Suppressor macrophage treated with lipopolysaccharide for 1 hour (primary cell): ENCODE data around the gene DNAJC12.
A peak's percentile ranks its signal among the peaks of the same experiment; 100 is the strongest.
"Not testable (repeated sequence)": the region's sequence is repeated elsewhere in the genome, so short reads cannot be mapped to it uniquely, and the experiment has no call there.

Experiments
- DNase-seq, 3 donors: peaks; one replicate each; pipeline ENCODE4 v3.0.0-alpha.2; 2020 to 2022

DNAJC12 gene

GRCh38 chr10:67837541-67838314 lies at the start of gene DNAJC12:
Gene DNAJC12 (minus strand): TSS chr10:67838188. CDS start chr10:67838011, 177 bp downstream.
- DNase-seq, result peak; percentile 22 to 59 (median 47)

DNA sequence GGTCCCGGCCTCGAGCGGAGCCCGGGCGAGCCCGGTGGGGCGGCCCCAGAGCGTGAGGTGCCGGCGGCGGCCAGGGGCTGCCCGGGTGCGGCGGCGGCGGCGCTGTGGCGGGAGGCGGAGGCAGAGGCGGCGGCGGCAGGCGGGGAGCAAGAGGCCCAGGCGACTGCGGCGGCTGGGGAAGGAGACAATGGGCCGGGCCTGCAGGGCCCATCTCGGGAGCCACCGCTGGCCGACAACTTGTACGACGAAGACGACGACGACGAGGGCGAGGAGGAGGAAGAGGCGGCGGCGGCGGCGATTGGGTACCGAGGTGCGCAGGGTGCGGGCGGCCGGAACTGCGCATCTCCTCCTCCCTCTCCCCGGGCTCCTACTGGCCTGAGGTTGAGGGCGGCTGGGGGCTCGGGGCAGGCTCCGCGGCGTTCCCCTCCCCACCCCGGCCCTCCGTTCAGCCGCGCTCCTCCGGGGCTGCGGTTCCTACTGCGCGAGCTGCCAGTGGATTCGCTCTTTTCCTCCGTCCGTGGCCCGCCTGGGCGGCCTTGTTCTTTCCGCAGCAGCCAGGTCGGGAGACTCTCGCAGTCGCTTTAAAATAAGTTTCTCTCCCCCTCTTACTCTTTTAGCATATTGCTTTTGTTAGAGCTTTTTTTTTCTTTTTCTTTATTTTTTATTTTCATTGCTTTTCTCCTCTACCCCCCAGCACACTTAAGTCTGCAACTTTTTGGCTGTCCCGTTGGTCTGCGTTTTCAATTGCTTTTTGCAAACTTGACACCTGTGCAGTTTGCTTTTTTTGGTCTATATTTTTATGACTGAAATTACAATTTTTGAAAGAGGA lies 47.1 kb upstream of the DNAJC12 start:
- DNase-seq, result peak; percentile 75 to 88 (median 84)

- peak; percentile 97 to 99 (median 99) for DNase-seq
These were observed 46.4 kb upstream of the DNAJC12 start, which contains the start of gene SIRT1 for GRCh38 chr10:67884313-67884841. Gene SIRT1 (plus strand): TSS chr10:67884656. CDS start chr10:67884722, 66 bp downstream.

DNA sequence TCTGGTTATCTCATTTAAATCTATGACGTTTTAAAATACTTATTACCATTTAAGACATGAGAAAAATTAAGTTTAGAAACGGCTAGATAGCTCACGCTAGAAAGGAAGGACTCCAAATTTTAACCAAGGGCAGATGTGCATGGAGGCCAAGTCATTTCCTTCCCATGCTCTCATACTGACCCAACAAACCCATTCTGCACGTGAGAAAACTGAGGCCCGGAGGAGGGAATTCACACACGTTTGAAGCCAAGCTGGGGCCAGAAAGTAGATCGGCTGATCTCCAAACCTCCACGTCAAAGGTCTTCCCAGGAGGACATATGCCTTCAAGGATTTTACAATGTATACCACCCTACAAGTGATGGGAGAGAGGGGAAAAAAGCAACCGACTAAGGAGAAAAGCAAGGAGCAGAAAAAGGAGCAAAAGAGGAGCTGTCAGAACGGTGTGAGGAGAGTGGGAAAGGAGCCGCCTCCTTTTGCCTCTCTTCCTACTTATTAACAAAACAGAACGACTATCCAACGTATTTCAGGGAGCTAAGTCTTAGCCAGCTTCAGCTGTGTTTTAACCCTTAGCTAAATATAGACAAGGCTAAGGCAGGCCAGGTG lies 45.8 kb upstream of the DNAJC12 start:
- no peak for DNase-seq

DNA sequence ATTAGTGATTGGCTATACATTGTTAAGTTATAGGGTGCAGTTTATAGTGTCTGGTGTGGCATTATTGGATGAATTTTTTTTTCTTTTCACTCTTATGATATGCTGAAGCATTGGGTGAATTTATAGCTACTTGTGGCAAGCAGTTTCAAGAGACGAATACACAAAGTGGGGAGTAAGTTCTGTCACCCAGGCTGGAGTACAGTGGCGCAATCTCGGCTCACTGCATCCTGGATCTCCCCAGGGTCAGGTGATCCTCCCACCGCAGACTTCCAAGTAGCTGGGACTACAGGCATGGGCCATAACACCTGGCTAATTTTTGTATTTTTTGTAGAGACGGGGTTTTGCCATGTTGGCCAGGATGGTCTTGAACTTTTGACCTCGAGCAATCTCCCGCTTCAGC lies 40.1 kb upstream of the DNAJC12 start:
- no peak for DNase-seq

GRCh38 chr10:67877421-67877820 lies 39.4 kb upstream of the DNAJC12 start:
- DNase-seq, result not testable (repeated sequence)

DNA sequence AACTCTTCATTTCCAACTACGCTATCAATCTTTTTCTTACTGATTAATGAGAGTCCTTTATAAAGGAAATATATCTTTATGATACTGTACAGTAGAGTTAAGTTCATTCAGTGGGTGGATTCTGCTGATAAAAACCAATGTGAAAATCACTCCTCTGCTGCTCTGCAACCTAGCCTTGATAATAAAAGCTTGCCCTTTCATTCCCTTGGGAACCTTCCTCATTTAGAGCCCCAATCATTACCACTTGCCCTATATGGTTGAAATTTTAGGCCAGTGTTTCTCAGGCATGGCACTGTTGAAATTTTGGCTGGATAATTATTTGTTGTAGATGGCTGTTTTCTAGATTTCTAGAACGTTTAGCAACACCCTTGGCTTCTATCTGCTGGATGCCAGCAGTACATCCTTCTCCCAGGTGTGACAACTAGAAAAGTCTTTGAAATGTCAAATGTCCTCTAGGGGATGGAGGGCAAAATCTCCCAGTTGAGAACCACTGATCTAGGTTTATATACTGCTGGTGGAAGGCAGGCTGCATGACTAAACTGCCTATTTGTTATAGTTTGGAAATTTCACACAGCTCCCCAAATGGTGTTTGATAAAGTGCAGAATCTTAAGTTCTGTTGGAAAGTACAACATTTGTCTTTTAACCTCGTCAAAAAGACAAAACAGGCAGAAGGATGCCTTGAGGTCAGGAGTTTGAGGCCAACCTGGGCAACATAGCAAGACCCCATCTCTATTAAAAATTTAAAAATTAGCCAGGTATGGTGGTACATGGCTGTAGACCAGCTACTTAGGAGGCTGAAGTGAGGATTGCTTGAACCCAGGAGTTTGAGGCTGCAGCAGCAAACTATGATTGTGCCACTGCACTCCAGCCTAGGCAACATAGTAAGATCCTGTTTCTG lies 37.6 kb upstream of the DNAJC12 start:
- no peak for DNase-seq

DNA sequence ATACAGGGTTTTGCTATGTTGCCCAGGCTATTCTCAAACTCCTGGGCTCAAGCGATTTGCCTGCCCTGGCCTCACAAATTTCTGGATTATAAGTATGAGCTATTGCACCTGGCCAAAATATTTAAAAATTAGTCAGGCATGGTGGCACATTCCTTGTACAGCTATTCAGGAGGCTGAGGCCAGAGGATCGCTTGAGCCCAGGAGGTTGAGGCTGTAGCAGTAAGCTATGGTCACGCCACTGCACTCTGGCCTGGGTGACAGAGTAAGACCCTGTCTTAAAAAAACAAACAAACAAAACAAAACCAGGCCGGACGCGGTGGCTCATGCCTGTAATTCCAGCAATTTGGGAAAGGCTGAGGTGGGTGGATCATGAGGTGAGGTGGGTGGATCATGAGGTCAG lies 32.0 kb upstream of the DNAJC12 start:
- no peak for DNase-seq

- DNase-seq, result no peak
These were observed 30.1 kb upstream of the DNAJC12 start for GRCh38 chr10:67868132-67868531.

GRCh38 chr10:67864607-67865371 lies 26.8 kb upstream of the DNAJC12 start:
- DNase-seq, result peak; percentile 11 to 53 (median 50)

GRCh38 chr10:67863094-67863493 lies 25.1 kb upstream of the DNAJC12 start:
- DNase-seq, result no peak

DNA sequence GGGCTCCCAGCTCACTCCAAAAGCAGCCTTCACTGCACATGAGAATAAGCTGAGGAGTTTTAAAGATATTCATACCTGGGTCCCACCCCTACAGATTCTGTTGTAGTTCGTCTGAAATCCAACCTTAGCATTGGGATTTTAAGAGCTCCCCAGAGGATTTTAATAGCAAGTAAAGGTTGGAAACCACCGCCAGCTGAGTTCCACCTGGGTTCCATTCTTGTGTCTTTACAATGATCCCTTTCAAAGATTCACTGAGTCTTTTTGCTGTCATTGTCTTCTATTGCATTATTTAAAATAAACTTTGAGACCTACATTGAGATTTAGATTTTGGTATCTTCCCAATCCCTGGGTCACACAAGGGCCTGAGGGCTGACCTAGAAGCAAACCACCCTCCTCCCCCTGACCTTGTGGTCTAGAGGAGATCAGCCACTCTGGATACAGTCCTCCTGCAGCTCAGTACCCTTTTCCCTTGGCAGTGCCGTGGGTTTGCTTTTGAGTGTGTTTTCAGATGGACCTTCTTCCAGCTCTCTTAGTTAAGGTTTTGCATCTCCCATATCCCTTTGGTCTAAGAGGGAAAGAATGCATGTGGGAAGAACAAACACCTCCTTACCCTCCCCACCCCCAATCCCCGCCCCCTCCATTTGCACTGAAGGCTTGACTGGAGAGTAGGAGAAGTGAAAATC lies 23.9 kb upstream of the DNAJC12 start:
- DNase-seq, result no peak

GRCh38 chr10:67858971-67859370 lies 21.0 kb upstream of the DNAJC12 start:
- DNase-seq, result no peak

DNA sequence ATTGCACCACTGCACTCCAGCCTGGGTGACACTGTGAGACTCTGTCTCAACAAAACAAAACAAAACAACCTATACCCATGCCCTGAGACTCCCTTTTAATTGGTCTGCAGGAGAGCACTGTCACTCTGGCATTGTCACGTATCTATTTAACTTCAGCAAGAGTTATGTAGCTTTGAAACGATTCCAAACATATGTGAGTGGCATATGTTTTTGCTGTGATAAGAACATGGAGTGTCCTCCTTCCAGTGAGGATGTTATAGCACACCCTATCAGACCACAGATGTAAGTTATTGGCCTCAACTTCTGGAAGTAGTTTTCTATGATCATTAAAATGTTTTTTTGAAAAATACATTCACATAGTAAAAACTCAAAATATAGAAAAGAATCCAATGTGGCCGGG lies 15.5 kb upstream of the DNAJC12 start:
- no peak for DNase-seq

DNA sequence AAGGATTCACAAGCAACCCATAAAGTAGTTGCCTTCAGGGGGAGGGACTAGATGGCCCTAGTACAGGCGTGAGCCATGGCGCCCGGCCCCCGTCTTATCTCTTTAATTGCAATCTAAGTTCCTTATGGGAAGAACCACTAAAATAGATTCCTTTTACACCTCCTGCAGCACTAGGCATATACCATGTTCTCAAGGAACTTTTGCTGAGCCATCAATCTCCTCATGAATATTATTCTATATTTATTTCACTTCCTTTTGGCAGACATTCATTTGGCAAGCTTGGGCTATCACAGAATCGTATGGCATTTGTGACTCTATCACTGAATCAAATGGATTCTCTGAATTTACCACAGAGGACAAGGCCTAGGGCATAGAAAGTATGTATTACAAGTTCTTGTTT lies 14.8 kb upstream of the DNAJC12 start:
- no peak for DNase-seq

DNA sequence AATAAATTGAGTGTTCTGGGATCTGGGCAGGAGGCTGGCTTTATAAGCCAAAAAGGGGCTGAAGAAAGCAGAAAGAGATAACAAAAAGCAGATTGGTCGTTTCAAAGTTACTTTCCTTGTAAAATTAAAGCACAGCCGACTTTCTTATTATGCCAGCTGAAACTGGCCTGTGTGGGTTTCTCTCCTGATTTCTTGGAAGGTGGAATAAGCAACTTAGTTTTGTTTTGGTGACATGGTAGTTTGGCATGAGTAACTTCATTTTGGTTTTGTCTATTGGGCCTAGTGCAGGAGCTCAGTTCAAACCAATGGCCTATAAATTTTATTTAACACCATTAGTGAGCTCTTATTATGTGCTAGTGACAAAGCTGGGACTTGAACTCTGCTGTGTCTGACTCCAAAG lies 13.2 kb upstream of the DNAJC12 start:
- no peak for DNase-seq

- peak; percentile 94 to 97 (median 96) for DNase-seq
These were observed 11.5 kb upstream of the DNAJC12 start for GRCh38 chr10:67849331-67850011.

DNA sequence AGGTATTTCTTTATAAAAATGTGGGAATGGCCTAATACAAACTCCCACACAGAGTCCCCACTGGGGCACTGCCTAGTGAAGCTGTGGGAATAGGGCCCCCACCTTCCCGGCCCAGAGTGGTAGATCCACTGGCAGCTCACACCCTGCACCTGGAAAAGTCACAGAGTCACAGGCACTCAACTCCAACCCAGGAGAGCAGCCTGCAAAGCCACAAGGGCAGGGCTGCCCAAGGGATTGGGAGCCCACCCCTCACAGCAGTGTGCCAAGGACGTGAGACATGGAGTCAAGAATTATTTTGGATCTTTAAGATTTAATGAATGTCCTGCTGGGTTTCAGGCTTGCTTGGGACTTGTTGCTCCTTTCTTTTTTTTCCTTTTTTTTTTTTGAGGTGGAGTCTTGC lies 5.3 kb upstream of the DNAJC12 start:
- no peak for DNase-seq

- DNase-seq, result no peak
These were observed 3.7 kb upstream of the DNAJC12 start for GRCh38 chr10:67841737-67842136.

DNA sequence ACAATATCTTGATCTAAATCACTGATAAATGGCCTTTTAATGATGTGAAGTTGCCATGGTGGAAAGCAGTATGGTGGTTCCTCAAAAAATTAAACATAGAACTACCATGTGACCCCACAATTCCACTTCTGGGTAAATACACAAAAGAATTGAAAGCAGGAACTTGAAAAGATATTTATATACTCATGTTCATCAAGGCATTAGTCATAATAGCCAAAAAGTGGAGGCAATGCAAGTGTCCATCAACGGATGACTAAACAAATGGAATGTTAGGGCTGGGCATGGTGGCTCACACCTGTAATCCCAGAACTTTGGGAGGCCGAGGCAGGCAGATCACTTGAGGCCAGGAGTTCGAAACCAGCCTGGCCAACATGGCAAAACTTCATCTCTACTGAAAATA lies 2.0 kb upstream of the DNAJC12 start:
- DNase-seq, result peak; percentile 70 to 88 (median 85)
